Measurements from ENCODE around the gene MRPL51. TPM values are rescaled to one million over a fixed set of nuclear protein-coding genes. Genes with fewer than 3 reads are reported as not detected.
"Not testable (repeated sequence)": the region's sequence is repeated elsewhere in the genome, so short reads cannot be mapped to it uniquely, and the experiment has no call there.

Gene MRPL51
- total RNA-seq, 2 donors from 2014 or later: 132 to 220 TPM

DNA sequence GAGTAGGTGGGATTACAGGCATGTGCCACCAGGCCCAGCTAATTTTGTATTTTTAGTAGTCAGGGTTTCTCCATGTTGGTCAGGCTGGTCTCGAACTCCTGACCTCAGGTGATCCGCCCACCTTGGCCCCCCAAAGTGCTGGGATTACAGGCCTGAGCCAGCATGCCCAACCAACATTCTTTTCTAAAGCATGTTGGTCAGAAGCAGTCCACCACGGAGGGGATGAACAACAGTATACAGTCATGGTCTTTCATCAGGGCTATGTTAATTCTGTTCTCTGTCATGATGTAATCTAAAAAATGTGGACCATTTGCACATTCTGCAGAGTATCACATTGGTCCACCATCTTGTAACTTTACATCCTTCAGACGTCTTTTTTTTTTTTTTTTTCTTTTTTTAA lies 3.6 kb downstream of the MRPL51 start:
- intact Hi-C loops (cut with DNase I): no loop called here
- H3K36me3 ChIP-seq: no peaks in the 10 kb centered on the region
- TF ChIP-seq, protein P1, sequence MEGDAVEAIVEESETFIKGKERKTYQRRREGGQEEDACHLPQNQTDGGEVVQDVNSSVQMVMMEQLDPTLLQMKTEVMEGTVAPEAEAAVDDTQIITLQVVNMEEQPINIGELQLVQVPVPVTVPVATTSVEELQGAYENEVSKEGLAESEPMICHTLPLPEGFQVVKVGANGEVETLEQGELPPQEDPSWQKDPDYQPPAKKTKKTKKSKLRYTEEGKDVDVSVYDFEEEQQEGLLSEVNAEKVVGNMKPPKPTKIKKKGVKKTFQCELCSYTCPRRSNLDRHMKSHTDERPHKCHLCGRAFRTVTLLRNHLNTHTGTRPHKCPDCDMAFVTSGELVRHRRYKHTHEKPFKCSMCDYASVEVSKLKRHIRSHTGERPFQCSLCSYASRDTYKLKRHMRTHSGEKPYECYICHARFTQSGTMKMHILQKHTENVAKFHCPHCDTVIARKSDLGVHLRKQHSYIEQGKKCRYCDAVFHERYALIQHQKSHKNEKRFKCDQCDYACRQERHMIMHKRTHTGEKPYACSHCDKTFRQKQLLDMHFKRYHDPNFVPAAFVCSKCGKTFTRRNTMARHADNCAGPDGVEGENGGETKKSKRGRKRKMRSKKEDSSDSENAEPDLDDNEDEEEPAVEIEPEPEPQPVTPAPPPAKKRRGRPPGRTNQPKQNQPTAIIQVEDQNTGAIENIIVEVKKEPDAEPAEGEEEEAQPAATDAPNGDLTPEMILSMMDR (IDR thresholded peaks at IDR 0.05): no peak
- H3K9me3 ChIP-seq: no peaks in the 10 kb centered on the region
- no peak overlapping the region for H3K4me3 ChIP-seq
- H3K27ac ChIP-seq: no peak overlapping the region
- DNase-seq: no peak
- peaks cover 3% of the 10 kb centered on the region for H3K4me1 ChIP-seq
- no peak overlapping the region for H3K9ac ChIP-seq (ENCODE audit: low read depth in 2 of 2, low read length in 2 of 2)
- no peaks in the 10 kb centered on the region for H3K27me3 ChIP-seq

DNA sequence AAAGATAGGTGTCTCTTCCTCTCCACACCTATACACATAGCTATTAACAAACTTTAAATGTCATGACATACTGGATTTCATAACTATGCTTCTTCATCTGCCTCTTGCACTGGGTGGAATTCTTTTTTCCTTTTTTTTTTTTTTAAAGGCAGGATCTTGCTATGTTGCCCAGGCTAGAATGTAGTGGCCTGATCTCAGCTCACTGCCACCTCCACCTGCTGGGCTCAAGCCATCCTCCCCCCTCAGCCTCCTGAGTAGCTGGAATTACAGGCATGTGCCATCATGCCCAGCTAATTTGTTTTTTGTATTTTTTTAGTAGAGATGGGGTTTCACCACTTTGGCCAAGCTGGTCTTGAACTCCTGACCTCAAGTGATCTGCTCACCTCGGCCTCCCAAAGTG lies 4.8 kb downstream of the MRPL51 start:
- no peak overlapping the region for H3K4me3 ChIP-seq
- H3K4me1 ChIP-seq: peaks cover 3% of the 10 kb centered on the region
- H3K9me3 ChIP-seq: no peaks in the 10 kb centered on the region
- no peak for DNase-seq
- no peaks in the 10 kb centered on the region for H3K27me3 ChIP-seq
- TF ChIP-seq, protein P1 (IDR thresholded peaks at IDR 0.05): no peak
- no peak overlapping the region for H3K9ac ChIP-seq (ENCODE audit: low read depth in 2 of 2, low read length in 2 of 2)
- H3K27ac ChIP-seq: no peak overlapping the region
- intact Hi-C loops (cut with DNase I): no loop called here
- no peaks in the 10 kb centered on the region for H3K36me3 ChIP-seq

DNA sequence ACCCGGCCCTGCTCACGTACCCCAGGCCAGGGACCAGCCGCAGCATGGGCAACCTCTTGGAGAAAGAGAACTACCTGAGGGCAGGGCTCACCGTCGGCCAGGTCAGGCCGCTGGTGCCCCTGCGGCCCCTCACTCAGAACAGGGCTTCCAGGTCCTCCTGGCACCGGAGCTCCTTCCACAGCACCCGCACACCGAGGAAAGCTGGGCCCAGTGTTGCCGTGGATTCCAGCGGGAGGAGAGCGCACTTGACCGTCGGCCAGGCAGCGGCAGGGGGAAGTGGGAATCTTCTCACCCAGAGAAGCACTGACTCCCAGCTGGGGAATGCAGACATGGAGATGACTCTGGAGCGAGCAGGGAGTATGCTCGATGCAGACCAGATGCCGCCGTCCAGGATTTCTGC lies 14.6 kb downstream of the MRPL51 start:
- TF ChIP-seq, protein P1 (IDR thresholded peaks at IDR 0.05): no peak
- Histone ChIP-seq H3K4me3 (no peak overlapping the region), H3K36me3 (no peaks in the 10 kb centered on the region), H3K27me3 (no peaks in the 10 kb centered on the region), H3K4me1 (no peaks in the 10 kb centered on the region), H3K9me3 (no peaks in the 10 kb centered on the region), H3K27ac (no peak overlapping the region), H3K9ac (ENCODE audit: low read depth in 2 of 2, low read length in 2 of 2) (no peak overlapping the region)
- intact Hi-C loops (cut with DNase I): no loop called here
- DNase-seq: no peak

DNA sequence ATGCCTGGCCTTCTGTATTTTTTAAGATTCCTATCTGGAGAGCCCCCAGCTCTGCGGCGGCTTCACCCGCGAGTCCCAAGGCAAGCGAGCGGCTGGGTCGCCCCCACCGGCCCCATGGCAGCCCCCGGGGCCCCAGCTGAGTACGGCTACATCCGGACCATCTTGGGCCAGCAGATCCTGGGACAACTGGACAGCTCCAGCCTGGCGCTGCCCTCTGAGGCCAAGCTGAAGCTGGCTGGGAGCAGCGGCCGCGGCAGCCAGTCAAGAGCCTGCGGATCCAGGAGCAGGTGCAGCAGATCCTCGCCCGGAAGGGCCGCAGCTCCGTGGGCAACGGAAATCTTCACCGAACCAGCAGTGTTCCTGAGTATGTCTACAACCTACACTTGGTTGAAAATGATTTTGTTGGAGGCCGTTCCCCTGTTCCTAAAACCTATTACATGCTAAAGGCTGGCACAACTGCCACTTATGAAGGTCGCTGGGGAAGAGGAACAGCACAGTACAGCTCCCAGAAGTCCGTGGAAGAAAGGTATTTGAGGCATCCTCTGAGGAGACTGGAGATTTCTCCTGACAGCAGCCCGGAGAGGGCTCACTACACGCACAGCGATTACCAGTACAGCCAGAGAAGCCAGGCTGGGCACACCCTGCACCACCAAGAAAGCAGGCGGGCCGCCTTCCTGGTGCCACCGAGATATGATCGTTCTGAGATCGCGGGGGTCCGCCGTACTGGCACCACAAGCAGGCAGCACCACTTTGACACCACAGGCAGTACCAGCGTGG lies 15.3 kb downstream of the MRPL51 start:
- intact Hi-C loops (cut with DNase I); DNase-seq: not testable (repeated sequence)

DNA sequence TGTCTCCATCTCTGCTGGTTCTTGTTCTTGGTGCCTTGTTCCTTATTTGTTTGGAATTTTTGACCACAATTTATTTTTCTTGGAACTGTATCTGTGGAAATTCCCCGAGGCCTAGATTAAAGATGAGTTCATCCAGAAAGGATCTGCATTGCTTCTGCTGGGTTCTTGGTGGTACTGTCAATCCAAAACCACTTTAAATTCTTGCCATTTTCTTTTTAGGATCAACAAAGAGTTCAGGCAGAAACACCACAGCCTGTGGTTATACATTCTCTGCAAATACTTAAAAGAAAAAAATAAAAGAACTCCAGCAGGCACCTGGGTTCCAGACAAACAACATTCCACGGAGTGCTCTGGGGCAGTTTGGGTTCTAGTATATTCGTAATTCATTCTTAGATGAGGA lies 16.6 kb downstream of the MRPL51 start:
- intact Hi-C loops (cut with DNase I): no loop called here
- no peak overlapping the region for H3K27ac ChIP-seq
- H3K4me1 ChIP-seq: no peaks in the 10 kb centered on the region
- no peak for DNase-seq
- H3K36me3 ChIP-seq: no peaks in the 10 kb centered on the region
- H3K9ac ChIP-seq (ENCODE audit: low read depth in 2 of 2, low read length in 2 of 2): no peak overlapping the region
- TF ChIP-seq, protein P1 (IDR thresholded peaks at IDR 0.05): no peak
- no peak overlapping the region for H3K4me3 ChIP-seq
- H3K27me3 ChIP-seq: no peaks in the 10 kb centered on the region
- no peaks in the 10 kb centered on the region for H3K9me3 ChIP-seq

More for the DNA sequence above, 15.3 kb downstream of the MRPL51 start:
- not testable (repeated sequence) for H3K36me3 ChIP-seq; H3K4me1 ChIP-seq; H3K4me3 ChIP-seq; H3K27ac ChIP-seq; H3K9ac ChIP-seq (ENCODE audit: low read depth in 2 of 2, low read length in 2 of 2); H3K9me3 ChIP-seq; H3K27me3 ChIP-seq

DNA sequence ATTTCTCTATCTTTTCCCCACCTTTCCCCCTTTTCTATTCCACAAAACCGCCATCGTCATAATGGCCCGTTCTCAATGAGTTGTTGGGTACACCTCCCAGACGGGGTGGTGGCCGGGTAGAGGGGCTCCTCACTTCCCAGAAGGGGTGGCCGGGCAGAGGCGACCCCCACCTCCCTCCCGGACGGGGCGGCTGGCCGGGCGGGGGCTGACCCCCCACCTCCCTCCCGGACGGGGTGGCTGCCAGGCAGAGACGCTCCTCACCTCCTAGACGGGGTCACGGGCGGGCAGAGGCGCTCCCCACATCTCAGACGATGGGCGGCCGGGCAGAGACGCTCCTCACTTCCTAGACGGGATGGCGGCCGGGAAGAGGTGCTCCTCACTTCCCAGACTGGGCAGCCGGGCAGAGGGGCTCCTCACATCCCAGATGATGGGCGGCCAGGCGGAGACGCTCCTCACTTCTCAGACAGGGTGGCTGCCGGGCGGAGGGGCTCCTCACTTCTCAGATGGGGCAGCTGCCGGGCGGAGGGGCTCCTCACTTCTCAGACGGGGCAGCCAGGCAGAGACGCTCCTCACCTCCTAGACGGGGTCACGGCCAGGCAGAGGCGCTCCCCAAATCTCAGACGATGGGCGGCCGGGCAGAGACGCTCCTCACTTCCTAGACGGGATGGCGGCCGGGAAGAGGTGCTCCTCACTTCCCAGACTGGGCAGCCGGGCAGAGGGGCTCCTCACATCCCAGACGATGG lies 17.7 kb downstream of the MRPL51 start:
- H3K4me1 ChIP-seq; H3K4me3 ChIP-seq; H3K9me3 ChIP-seq; H3K27me3 ChIP-seq; H3K9ac ChIP-seq (ENCODE audit: low read depth in 2 of 2, low read length in 2 of 2); DNase-seq; intact Hi-C loops (cut with DNase I); H3K36me3 ChIP-seq; H3K27ac ChIP-seq: not testable (repeated sequence)

Data from colonic mucosa (tissue), 4 donors.